SK-N-SH (cell line): ENCODE results near the gene TNNT3. TPM values are rescaled to one million over a fixed set of nuclear protein-coding genes. Genes with fewer than 3 reads are reported as not detected.

ENCODE experiments used
- CTCF ChIA-PET: fragments of 300-600, 350-600 bp; formaldehyde crosslinking; extraction: SDS; loops from one replicate; lab custom pipeline; 2021; lab: Yijun Ruan, JAX
- POLR2A ChIA-PET: fragments of 350-600 bp; sonication (Branson Sonifier 250); formaldehyde crosslinking; extraction: SDS; loops from one replicate; lab custom pipeline; 2020; ENCODE audit warnings: antibody characterized with exemption, inconsistent platforms; lab: Yijun Ruan, JAX
- DNase-seq: peaks from one replicate; pipeline ENCODE4 v3.0.0; 2012
- H2AFZ ChIP-seq: fragments of 200-600 bp; sonication (generic); 2 replicates; pipeline ENCODE4 v1.8.1; 2016; ENCODE audit warnings: antibody characterized with exemption, mild to moderate bottlenecking, low read depth
- H3F3A ChIP-seq: fragments of 200-600 bp; sonication (generic); replicated peaks from 2 replicates; pipeline ENCODE3; 2016; ENCODE audit warnings: antibody characterized with exemption, mild to moderate bottlenecking; ENCODE audit not compliant: insufficient read depth
- H3K27ac ChIP-seq, 2 experiments: fragments of 200-500 bp in 1 of 2; fragments of 200-600 bp in 1 of 2; sonication (Bioruptor generic) in 1 of 2; sonication (generic), shearing (Covaris generic) in 1 of 2; 2 replicates each; pipeline versions ENCODE4 v1.5.1 to v1.6.1; 2014 to 2016; ENCODE audit warnings: low read depth in 2 of 2, inconsistent platforms in 1 of 2, low read length in 1 of 2, mild to moderate bottlenecking in 1 of 2, mixed read lengths in 1 of 2
- H3K27me3 ChIP-seq: fragments of 200-600 bp; sonication (generic), shearing (Covaris generic); 2 replicates; pipeline ENCODE4 v1.6.1; 2016; ENCODE audit warnings: mixed run types; ENCODE audit not compliant: insufficient read depth
- H3K36me3 ChIP-seq, 2 experiments: fragments of 200-500 bp in 1 of 2; fragments of 200-600 bp in 1 of 2; sonication (Bioruptor generic) in 1 of 2; sonication (generic) in 1 of 2; replicated peaks in 1 of 2; 2 replicates each; pipeline versions ENCODE3 to v1.5.1; 2014 to 2016; ENCODE audit warnings: low read length in 1 of 2, mild to moderate bottlenecking in 1 of 2; ENCODE audit not compliant: insufficient read depth in 2 of 2, control insufficient read depth in 1 of 2
- H3K4me1 ChIP-seq, 2 experiments: fragments of 200-500 bp in 1 of 2; fragments of 200-600 bp in 1 of 2; sonication (Bioruptor generic) in 1 of 2; sonication (generic), shearing (Covaris generic) in 1 of 2; 2 replicates each; pipeline versions ENCODE4 v1.5.1 to v1.6.1; 2014 to 2016; ENCODE audit warnings: low read depth in 1 of 2, low read length in 1 of 2, mixed run types in 1 of 2; ENCODE audit not compliant: insufficient read depth in 2 of 2, control insufficient read depth in 1 of 2
- H3K4me2 ChIP-seq: fragments of 200-600 bp; sonication (generic), shearing (Covaris generic); 2 replicates; pipeline ENCODE4 v1.6.1; 2017; ENCODE audit warnings: mixed run types
- H3K4me3 ChIP-seq, 2 experiments: fragments of 200-500 bp in 1 of 2; fragments of 200-600 bp in 1 of 2; sonication (Bioruptor generic) in 1 of 2; sonication (generic), shearing (Covaris generic) in 1 of 2; 2 replicates each; pipeline versions ENCODE4 v1.5.1 to v1.8.1; 2014 to 2016; ENCODE audit warnings: low read depth in 2 of 2, inconsistent platforms in 1 of 2, low read length in 1 of 2, mild to moderate bottlenecking in 1 of 2, mixed read lengths in 1 of 2, moderate library complexity in 1 of 2
- H3K79me2 ChIP-seq: fragments of 200-600 bp; sonication (generic); 2 replicates; pipeline ENCODE4 v1.8.1; 2017; ENCODE audit warnings: mild to moderate bottlenecking; ENCODE audit not compliant: insufficient read depth
- H3K9ac ChIP-seq: fragments of 200-600 bp; sonication (generic); 2 replicates; pipeline ENCODE4 v1.6.1; 2017; ENCODE audit warnings: mixed run types
- H3K9me2 ChIP-seq: fragments of 200-600 bp; sonication (generic); 2 replicates; pipeline ENCODE4 v1.6.1; 2017; ENCODE audit warnings: mixed run types
- H3K9me3 ChIP-seq: fragments of 200-600 bp; sonication (generic); 2 replicates; pipeline ENCODE4 v1.6.1; 2017; ENCODE audit warnings: mixed run types, mild to moderate bottlenecking, moderate library complexity
- H4K20me1 ChIP-seq: fragments of 200-600 bp; sonication (generic); 2 replicates; pipeline ENCODE4 v1.6.1; 2017; ENCODE audit warnings: mild to moderate bottlenecking, mixed run types; ENCODE audit not compliant: insufficient read depth
- ELF1 ChIP-seq: IDR thresholded peaks from 2 replicates; pipeline ENCODE4 v1.4.0; 2012
- EZH2phosphoT487 ChIP-seq: fragments of 200-600 bp; sonication (generic); IDR thresholded peaks from 2 replicates; pipeline ENCODE4 v1.6.1; 2017; ENCODE audit warnings: low read depth, mixed run types, mild to moderate bottlenecking, antibody characterized with exemption, moderate library complexity, borderline replicate concordance
- GATA2 ChIP-seq: sonication (generic); formaldehyde crosslinking; IDR thresholded peaks from 2 replicates; pipeline ENCODE4 v1.5.0; 2020; ENCODE audit warnings: mild to moderate bottlenecking, missing genetic modification reagents
- MAX ChIP-seq: IDR thresholded peaks from 2 replicates; pipeline ENCODE4 v1.4.0; 2012; ENCODE audit warnings: low read depth
- MXI1 ChIP-seq: IDR thresholded peaks from 2 replicates; pipeline ENCODE4 v1.6.1; 2012; ENCODE audit warnings: mild to moderate bottlenecking, low read depth, low read length, improper control_type of control experiment
- NRF1 ChIP-seq: IDR thresholded peaks from 2 replicates; pipeline ENCODE4 v1.6.1; 2012; ENCODE audit warnings: low read depth, mild to moderate bottlenecking, low read length
- RXRA ChIP-seq: IDR thresholded peaks from 2 replicates; pipeline ENCODE4 v1.4.0; 2012; ENCODE audit warnings: low read depth, mild to moderate bottlenecking, borderline replicate concordance
- TAF1 ChIP-seq: IDR thresholded peaks from 2 replicates; pipeline ENCODE4 v1.6.1; 2012; ENCODE audit warnings: low read depth, mild to moderate bottlenecking, low read length, moderate library complexity, borderline replicate concordance
- TCF12 ChIP-seq: IDR thresholded peaks from 2 replicates; pipeline ENCODE4 v1.4.0; 2012
- TEAD4 ChIP-seq: IDR thresholded peaks from 2 replicates; pipeline ENCODE4 v1.4.0; 2012; ENCODE audit warnings: mild to moderate bottlenecking, borderline replicate concordance; ENCODE audit not compliant: insufficient read depth
- ZBTB33 ChIP-seq: IDR thresholded peaks from 2 replicates; pipeline ENCODE4 v1.4.0; 2012; ENCODE audit warnings: low read depth, borderline replicate concordance
- WGBS: methylation state at CpG from one replicate; pipeline ENCODE4 v1.1.6; 2017; ENCODE audit warnings: low lambda C conversion rate; 5-methylcytosine and 5-hydroxymethylcytosine counted together
- polyA plus RNA-seq, 3 experiments: library from polyadenylated mRNA; depleted of rRNA; stranded (reverse); fragments of >200 nt; gene quantifications; 2 replicates each; pipeline ENCODE4 v1.2.3, GENCODE V29; 2012

TNNT3 gene
- polyA plus RNA-seq, 1 of the 3 experiments (the other 2 are of a cell fraction), result not detected

- Histone ChIP-seq H3K9me2 (no peaks in the 10 kb centered on the region), H3K4me3 (no peak overlapping the region), H3K79me2 (no peaks in the 10 kb centered on the region), H3K4me2 (no peak overlapping the region), H3K9ac (no peak overlapping the region), H3K27me3 (no peaks in the 10 kb centered on the region), H2AFZ (no peak overlapping the region), H4K20me1 (no peaks in the 10 kb centered on the region), H3K4me1 (no peaks in the 10 kb centered on the region; a peak in 1 of 4 replicates), H3K9me3 (no peaks in the 10 kb centered on the region), H3F3A (no peaks in the 10 kb centered on the region), H3K27ac (no peak overlapping the region), H3K36me3 (no peaks in the 10 kb centered on the region)
- no peak for DNase-seq
- POLR2A ChIA-PET, result no interaction called here
- CTCF ChIA-PET, result interaction anchor here (0.6 to 6.6 kb wide), 5 partner anchors 22 to 192 kb away, joined by 3 to 35 read pairs (median 5); no protein-coding TSS in a partner anchor
- no CpG with 5 or more reads among the region's 18 CpGs for WGBS
- TF ChIP-seq TEAD4 (no peak), RXRA (no peak)
These were observed 38.9 kb downstream of the TNNT3 start for GRCh38 chr11:1958367-1958766.

GRCh38 chr11:1959786-1960185 lies 40.3 kb downstream of the TNNT3 start:
- H2AFZ ChIP-seq, result no peak overlapping the region
- no peak for TF ChIP-seq MXI1
- TF ChIP-seq TAF1, result no peak
- TF ChIP-seq TCF12, result no peak
- TF ChIP-seq TEAD4, result no peak
- no peak for TF ChIP-seq GATA2 (CRISPR knock-in tag)
- H4K20me1 ChIP-seq, result no peaks in the 10 kb centered on the region
- ChIA-PET CTCF (interaction anchor here (0.7 to 6.6 kb wide), 7 partner anchors 9 to 307 kb away, joined by 3 to 35 read pairs (median 4); partner anchors contain the start of gene H19), POLR2A (interaction anchor here (0.5 kb wide), 1 partner anchor 31 kb away, joined by 3 read pairs; no protein-coding TSS in a partner anchor)
- H3F3A ChIP-seq, result no peaks in the 10 kb centered on the region
- H3K9me3 ChIP-seq, result no peaks in the 10 kb centered on the region
- H3K9ac ChIP-seq, result no peak overlapping the region
- no peaks in the 10 kb centered on the region; a peak in 1 of 4 replicates for H3K4me1 ChIP-seq
- H3K36me3 ChIP-seq, result no peaks in the 10 kb centered on the region
- WGBS, result no CpG with 5 or more reads among the region's 17 CpGs
- no peak overlapping the region; a peak in 1 of 4 replicates for H3K27ac ChIP-seq
- H3K79me2 ChIP-seq, result no peaks in the 10 kb centered on the region
- H3K4me2 ChIP-seq, result no peak overlapping the region
- DNase-seq, result no peak
- no peaks in the 10 kb centered on the region for H3K9me2 ChIP-seq
- no peak overlapping the region for H3K4me3 ChIP-seq
- H3K27me3 ChIP-seq, result no peaks in the 10 kb centered on the region

GRCh38 chr11:1963864-1964263 lies 44.4 kb downstream of the TNNT3 start:
- Histone ChIP-seq H3K27ac (no peak overlapping the region), H3K36me3 (no peaks in the 10 kb centered on the region), H3K9me3 (no peaks in the 10 kb centered on the region), H3K27me3 (no peaks in the 10 kb centered on the region), H3K4me2 (no peak overlapping the region), H3K4me1 (no peaks in the 10 kb centered on the region), H3K9me2 (no peaks in the 10 kb centered on the region), H4K20me1 (no peaks in the 10 kb centered on the region), H3K9ac (no peak overlapping the region), H3F3A (no peaks in the 10 kb centered on the region), H3K4me3 (no peak overlapping the region), H2AFZ (no peak overlapping the region), H3K79me2 (no peaks in the 10 kb centered on the region)
- TF ChIP-seq MAX (no peak), ZBTB33 (no peak), NRF1 (no peak), ELF1 (no peak), EZH2phosphoT487 (no peak)
- POLR2A ChIA-PET, result interaction anchor here (1.1 kb wide), 1 partner anchor 10 kb away, joined by 3 read pairs; no protein-coding TSS in a partner anchor
- WGBS, result no CpG with 5 or more reads among the region's 20 CpGs
- no peak for DNase-seq
- CTCF ChIA-PET, result interaction anchor here (3.4 to 6.6 kb wide), 2 partner anchors 9 to 187 kb away, joined by 22 to 35 read pairs; no protein-coding TSS in a partner anchor
